Tibial nerve (tissue), 4 donors: ENCODE data around the gene FABP3.

Source experiments
- CTCF ChIP-seq, 5 experiments: fragments of 200-600 bp in 3 of 5; fragments of 450-650 bp in 2 of 5; sonication (generic) in 3 of 5; IDR thresholded peaks; one replicate each; pipeline ENCODE4 v1.5.1; 2016 to 2019; ENCODE audit warnings: antibody characterized with exemption in 5 of 5, mild to moderate bottlenecking in 3 of 5, moderate library complexity in 2 of 5
- EP300 ChIP-seq, 2 donors: sonication (generic); formaldehyde crosslinking; IDR thresholded peaks; one replicate each; pipeline ENCODE4 v1.6.1; 2017; ENCODE audit warnings: antibody characterized with exemption in 2 of 2, mild to moderate bottlenecking in 1 of 2
- POLR2A ChIP-seq, 2 donors: fragments of 450-650 bp; IDR thresholded peaks; one replicate each; pipeline ENCODE4 v1.6.1; 2017; ENCODE audit warnings: antibody characterized with exemption in 2 of 2, mild to moderate bottlenecking in 2 of 2, moderate library complexity in 2 of 2

- TF ChIP-seq CTCF (IDR thresholded peaks at IDR 0.05) = no peak
- no peak for TF ChIP-seq POLR2A (IDR thresholded peaks at IDR 0.05)
- TF ChIP-seq EP300 (IDR thresholded peaks at IDR 0.05) = no peak
These were observed 9.6 kb upstream of the FABP3 start for GRCh38 chr1:31382379-31382989.
